ENCODE measurements around the gene ZDHHC4.

ZDHHC4 gene

DNA sequence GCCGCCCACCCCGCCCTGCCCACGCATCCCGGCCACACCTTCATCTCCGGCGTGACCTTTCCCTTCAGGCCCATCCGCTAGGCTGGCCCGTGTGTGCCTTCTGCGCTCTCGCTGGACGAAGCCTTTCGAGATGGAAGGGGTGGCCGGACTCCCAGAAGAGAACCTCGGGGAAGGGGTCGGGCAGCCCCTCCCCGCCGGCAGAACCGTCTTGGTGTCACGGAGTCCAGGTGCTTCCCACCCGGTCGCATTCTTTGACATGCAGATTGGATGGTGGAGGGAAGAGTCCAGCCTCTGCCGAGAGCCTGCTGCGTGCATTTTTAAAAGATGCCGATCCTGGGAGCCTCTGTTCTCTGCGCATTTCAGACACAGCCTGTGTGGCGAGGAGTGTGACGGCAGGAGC lies 30.8 kb downstream of the ZDHHC4 start:
- no peak for DNase-seq

DNA sequence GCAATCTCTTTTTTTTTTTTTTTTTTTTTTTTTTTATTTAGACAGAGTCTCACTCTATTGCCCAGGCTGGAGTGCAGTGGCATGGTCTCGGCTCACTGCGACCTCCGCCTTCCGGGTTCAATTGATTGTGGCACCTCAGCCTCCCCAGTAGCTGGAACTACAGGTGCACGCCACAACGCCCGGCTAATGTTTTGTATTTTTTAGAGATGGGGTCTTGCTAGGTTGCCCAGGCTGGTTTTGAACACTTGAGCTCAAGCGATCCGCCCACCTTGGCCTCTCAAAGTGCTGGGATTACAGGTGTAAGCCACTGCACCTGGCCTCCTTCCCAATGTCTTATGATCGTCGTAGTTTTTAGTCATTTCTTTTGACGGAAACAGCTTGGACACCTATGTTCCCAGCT lies 31.5 kb downstream of the ZDHHC4 start:
- DNase-seq, result no peak

DNA sequence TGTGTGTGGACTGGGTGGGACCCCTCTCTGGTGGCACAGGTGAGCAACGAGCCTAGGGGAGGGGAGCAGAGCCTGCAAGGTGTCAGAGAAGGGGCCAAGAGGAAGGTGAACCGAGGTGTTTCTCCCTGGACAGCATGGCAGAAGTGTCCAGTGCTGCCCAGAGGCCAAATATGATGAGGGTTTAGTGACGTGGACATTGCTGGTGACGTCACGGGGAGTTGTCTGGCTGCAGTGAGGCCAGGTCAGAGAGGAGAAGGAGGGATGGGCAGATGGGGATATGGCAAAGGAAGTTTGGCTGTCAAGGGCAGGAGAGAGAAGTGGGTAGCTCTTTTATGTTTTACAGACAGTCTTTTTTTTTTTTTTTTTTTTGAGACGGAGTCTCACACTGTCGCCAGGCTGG lies 35.6 kb downstream of the ZDHHC4 start:
- DNase-seq, result no peak

DNA sequence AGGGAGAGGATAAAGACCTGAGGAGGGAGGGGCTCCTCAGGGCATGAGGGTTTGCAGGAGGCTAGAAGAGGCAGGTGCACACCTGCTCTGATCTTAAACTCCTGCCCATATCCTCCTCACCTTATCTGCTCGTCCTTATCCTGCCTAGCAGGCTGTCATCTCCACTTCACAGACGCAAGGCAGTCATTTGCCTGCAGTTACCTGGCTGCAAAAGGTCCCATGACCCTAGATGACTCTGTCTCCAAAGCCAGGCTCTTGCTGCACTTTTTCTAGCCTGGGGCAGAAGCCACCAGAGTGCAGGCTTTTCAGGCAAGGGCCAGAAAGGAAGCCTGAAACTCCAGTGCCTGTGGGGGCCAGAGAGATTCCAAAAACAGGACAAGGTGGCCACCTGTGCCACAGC lies 36.5 kb downstream of the ZDHHC4 start:
- no peak for DNase-seq

DNA sequence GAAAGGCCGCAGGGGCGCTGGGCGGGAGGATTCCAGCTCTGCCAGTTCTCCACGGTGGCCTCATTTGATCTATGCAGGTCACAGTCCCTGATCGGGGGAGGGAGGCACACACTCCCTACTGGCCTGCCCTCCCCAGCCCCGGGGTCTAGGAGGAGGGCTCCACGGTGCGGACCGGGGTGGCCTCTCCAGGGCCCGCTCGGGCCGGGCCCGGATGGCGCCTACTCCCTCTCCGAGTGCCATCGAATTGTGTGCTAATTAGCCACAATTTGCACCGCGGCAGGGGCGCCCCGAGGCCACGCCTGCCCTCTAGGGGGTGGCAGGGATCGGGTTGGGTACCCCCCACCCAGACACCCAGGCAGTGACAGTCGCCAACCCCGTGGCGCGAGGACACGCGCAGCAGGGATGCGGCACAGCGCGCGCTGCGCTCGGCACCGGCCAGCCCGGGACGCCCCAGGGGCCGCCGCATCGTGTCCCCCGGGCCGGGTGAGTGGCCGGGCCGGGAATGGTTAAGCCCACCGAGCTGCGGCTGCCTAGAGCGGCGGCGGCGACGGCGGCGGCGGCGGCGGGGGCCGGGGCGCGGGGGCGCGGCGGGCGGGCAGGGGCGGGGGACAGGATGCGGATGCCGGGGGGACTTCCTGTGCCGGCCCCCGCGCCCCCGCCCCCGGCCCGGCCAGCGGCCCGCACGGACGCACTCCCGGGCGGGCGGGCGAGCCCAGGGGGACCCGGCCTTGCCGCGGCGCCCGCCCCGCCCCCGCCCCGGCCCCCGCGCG lies 37.9 kb downstream of the ZDHHC4 start, which contains the start of gene ZNF853:
Gene ZNF853, plus strand, starts transcription at position 658 of the 770 bp plus-strand sequence. CDS start 565 bp downstream, outside the sequence.
- no peak for DNase-seq

DNA sequence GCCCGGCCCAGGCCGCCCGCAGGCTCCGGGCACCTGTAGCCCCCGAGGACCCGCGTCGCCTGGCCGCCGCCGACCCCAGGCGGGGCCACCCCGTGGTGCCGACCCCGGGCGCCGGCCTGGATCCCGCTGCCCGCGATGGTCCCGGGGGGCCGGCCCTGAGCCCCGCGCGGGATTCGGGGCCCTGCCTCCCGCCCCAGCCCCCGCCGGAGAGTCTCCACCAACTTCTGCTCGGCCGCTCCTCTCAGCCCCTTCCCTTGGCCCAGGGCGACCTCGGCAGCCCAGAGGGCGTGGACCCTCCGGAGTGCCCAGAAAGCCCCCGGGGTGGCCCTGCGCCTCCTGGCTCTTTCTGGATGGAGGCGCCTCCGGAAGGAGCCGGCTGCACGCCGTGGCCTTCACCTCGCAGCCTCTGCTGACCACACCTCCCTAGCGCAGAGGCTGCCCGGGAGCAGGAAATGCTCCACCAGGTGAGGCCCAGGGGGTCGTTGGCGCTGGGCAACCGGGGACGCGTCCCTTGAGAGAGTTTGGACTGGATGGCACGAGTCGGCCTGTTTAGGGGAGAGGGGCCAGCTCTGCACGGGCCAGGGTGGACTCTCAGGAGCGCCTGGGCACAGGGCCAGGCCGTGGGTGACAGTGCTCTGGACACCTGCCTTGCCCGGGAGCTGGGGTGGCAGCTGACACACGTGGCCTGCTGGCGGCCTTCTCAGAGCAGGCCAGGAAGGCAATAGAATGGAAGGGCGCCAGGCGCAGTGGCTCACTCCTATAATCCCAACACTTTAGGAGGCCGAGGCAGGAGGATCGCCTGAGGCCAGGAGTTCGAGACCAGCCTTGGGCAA lies 38.7 kb downstream of the ZDHHC4 start:
- DNase-seq, result no peak

DNA sequence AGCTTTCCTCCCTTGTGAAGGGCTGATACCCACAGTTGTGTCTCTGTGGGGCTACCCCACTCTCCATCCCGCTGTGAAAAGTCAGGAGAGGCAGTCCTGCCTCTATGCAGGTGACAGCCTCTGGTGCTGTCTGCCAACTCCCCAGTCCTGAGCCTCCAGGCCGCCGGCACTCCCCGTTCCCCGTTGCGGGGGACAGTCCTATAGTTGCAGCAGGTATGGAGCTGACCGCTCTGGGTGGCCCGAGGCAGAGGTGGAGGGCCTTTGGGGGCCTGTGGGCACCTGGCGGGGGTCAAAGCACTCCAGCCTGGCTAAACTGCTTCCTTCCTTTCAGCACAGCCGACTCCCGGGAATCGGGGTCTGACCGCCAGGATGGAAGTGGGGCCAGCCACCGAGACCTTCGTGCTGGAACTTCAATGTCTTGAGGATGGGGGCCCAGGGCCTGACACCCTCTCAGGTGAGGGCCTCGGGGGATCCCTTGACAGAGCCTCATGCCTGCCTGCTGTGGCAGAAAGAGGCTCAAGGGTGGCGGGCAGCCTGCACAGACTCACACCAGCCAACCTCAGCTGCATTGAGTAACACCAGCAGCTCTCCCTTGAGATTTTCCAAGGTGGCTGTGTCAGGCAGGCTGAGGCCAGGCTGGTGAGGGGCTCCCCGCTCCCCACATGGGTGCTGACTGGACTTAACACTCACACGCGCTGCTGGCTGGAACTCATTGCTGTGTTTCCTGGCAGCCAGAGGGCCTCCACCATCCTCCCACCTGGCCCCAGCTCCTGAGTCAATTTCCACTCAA lies 39.8 kb downstream of the ZDHHC4 start:
- no peak for DNase-seq

DNA sequence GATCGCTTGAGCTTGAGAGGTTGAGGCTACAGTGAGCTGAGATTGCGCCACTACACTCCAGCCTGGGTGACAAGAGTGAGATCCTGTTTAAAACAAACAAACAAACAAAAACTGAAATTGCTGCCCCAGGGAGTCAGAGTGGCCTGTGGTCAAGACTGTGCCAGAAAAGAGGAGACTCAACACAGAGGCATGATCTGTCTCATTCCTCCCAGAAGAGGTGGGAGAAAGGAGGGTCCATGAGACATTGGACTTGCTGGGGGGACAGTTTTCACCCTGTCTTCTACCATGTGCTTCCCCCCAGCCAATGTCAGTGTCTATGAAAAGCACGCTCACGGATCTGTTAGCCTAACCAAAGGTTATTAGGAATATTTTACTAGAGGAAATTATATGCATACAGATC lies 41.4 kb downstream of the ZDHHC4 start:
- DNase-seq, result no peak

DNA sequence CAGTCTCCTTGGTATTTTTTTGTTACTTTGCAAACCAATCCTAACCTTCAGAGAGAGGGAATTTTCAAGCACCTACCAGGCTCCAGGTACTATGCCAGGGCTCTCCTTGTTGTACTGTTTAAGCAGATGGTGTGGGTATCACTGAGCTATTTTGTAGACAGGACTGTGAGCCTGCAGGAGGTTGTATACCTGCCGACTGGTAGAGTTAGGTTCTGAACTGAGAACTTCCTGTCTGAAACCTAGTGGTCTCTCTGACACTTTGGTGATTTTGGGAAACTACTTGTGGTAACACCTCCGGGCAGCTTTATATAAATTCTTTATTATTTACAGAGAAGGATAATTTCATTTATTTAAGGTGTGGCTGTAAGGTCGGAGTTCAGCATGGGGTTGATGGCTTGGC lies 42.7 kb downstream of the ZDHHC4 start:
- no peak for DNase-seq

DNA sequence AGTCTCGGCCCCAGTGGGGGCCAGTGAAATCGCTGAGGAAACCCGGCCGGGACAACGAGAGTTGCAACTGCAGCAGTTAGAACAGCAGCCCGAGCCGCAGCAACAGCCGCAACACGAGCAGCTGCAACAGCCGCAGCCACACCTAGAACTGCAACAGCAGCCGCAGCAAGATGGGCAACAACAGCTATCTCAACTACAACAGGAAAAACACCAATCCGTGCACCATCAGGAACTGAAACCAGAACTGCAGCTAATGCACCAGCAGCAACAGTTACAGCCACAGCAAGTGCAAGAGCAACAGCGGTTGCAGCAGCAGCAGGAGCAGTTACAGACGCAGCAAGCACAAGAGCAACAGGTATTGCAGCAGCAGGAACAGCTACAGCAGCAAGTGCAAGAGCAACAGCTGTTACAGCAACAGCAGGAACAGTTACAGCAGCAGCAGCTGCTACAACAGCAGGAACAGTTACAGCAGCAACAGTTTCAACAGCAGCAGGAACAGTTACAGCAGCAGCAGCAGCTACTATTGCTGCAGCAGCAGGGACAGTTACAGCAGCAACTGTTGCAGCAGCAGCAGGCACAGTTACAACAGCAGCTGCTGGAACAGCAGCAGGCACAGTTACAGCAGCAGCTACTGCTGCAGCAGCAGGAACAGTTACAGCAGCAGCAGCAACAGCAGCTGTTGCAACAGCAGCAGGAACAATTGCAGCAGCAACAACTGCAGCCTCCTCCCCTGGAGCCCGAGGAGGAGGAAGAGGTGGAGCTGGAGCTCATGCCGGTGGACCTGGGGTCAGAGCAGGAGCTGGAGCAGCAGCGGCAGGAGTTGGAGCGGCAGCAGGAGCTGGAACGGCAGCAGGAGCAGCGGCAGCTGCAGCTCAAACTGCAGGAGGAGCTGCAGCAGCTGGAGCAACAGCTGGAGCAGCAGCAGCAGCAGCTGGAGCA lies 44.2 kb downstream of the ZDHHC4 start:
- DNase-seq, result no peak

DNA sequence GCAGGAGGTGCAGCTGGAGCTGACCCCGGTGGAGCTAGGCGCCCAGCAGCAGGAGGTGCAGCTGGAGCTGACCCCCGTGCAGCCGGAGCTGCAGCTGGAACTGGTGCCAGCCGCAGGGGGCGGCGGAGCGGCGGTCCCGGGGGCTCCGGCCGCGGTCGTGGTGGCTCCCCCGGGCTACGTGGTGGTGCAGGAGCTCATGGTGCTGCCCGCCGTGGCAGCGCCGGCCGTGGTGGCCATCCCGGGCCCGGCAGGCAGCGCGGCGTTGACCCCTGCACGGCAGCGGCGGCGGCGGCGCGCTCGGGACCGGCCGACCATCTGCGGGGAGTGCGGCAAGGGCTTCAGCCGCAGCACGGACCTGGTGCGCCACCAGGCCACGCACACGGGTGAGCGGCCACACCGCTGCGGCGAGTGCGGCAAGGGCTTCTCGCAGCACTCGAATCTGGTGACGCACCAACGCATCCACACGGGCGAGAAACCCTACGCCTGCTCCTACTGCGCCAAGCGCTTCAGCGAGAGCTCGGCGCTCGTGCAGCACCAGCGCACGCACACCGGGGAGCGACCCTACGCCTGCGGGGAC lies 45.0 kb downstream of the ZDHHC4 start:
- no peak for DNase-seq

DNA sequence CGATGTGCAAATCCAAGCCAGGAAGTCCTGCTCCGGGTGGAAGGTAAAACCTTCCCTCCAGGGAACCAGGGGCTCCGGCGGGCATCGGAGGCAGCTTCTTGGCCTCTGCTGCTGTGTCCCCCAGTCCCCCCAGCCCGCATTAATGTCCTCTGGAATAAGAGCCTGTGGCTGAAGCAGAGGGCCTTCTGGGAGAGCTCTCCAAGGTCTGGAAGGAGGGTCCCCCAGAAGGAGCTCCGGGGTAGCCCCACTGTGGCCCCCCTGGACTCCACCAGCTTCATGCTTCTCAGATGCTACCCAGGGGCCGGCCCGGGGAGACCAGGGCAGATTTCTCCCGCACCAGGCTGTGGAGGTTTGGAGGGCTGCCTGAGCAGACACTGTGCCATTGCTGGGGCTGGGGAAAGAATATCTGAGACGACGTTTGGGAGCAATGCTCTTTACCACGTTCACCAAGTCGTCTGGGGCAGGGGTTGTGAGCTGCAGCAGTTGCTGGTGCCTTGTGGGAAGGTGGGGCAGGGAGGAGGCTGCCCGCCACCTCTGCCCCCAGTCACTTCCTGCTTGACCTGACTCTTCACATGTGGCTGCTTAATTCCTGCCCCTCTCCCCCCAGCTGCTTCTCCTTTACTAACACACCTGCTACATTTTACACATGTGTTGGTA lies 46.5 kb downstream of the ZDHHC4 start:
- DNase-seq, result no peak

DNA sequence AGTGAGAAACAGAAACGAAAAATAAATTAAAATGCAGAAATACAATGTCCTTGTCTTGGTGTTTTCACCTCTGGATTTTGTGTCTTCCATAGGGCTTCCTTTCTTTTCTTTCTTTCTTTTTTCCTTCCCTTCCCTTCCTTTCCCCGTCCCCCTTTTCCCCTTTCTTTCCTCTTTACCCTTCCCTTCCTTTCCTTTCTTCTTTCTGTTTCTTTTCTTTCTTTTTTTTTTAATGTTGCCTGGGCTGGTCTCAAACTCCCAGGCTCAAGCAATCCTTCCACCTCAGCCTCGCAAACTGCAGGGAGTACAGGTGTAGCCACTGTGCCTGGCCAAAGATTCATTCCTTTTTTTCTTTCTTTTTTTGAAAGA lies 47.0 kb downstream of the ZDHHC4 start:
- no peak for DNase-seq

DNA sequence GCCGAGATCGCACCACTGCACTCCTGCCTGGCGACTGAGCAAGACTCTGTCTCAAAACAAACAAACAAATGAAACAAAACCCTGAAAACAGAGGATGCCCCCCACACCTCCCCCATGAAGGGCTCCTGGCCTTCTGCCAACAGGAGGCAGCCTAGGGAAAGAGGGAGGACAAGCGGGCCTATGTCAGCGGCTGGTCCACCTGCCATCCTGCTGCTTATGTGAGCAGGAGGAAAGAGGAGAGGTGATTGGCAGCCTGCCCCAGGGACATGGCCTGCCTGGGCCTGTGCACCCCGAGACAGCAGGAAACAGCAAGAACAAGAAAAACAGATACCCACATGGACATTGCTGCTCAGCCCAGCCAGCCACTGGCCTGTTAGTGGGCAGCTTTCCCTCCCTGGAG lies 50.8 kb downstream of the ZDHHC4 start:
- no peak for DNase-seq

DNA sequence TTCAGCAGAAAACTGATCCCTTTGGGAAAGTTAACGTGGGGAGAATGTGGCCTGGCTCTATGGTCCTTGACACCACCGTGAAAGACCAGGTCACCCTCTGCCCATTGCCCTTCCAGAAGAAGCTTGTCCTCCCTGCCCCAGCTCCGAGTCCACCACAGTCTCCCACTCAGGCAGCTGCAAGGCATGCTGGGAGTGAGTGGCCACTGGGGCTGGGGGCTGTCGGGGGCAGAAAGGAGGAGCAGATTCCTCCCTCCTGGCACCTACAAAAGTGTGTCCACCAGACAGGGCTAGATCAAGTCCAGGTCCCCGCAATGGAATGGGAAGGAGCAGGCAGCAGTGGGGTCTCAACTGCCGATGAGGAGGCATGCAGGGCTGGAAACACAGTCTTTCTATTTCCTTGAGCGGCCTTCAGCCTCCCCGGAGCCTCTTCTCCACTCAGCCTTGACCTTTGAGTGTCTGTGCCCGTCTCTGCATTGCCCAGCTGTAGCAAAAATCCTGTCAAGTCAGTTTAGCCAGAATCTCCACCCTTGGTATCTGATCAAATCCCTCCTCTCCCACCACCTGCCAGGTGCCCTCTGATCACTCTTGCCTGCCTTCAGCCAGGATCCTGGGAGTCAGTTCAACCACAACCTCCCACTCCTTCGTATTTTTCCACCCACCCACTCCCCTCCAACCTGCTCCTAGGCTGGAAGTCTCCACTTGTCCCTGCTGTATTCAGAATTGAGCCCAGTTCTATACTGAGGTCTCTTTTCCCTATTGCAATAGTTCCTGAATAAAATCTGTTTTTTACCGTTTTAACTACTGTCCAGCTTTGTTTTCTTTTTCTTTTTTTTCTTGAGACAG lies 53.0 kb downstream of the ZDHHC4 start:
- no peak for DNase-seq

DNA sequence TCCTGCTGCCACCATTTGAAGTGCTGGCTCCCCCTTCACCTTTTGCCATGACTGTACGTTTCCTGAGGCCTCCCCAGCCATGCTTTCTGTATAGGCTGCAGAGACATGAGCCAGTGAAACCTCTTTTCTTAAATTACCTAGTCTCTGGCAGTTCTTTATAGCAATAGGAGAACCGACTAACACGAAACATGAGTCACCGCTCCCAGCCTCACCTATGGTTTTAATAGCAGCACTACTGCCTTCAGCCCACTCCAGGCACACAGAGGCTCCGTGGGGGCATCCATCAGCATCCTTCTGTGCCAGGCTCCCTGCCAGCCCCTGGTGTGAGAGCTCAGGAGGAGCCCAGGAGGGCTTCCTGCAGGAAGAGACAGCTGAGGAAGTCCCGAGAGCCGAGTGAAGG lies 54.4 kb downstream of the ZDHHC4 start:
- DNase-seq, result no peak

DNA sequence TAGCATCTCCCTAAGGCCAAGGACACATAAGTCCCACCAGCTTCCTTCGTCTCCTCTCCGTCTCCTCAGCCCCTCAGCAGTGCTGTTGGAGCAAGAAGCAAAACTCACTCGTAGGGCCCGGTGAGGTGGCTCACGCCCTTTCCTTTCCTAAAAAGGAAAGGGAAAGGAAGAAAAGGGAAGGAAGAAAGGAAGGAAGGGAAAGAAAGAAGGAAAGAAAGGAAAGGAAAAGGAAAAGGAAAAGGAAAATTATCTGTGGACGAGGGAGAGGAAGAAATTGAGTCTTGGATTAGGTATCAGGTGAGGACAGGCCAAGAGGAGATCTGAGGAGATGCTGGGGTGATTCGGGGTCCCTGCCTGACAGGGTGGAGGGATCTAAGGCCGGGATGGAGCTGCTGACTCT lies 56.8 kb downstream of the ZDHHC4 start:
- no peak for DNase-seq

DNA sequence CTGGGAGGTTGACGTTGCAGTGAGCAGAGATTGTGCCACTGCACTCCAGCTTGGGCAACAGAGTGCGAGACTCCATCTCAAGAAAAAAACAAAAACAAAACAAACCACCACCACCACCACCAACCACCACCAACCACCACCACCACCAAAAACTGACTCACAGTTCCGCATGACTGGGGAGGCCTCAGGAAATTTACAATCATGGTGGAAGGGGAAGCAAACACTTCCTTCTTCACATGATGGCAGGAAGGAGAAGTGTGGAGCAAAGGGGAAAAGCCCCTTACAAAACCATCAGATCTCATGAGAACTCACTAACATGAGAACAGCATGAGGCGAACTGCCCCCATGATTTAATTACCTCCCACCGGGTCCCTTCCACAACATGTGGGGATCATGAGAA lies 57.7 kb downstream of the ZDHHC4 start:
- DNase-seq, result peak in 1 of 2 donors; percentile 22

DNA sequence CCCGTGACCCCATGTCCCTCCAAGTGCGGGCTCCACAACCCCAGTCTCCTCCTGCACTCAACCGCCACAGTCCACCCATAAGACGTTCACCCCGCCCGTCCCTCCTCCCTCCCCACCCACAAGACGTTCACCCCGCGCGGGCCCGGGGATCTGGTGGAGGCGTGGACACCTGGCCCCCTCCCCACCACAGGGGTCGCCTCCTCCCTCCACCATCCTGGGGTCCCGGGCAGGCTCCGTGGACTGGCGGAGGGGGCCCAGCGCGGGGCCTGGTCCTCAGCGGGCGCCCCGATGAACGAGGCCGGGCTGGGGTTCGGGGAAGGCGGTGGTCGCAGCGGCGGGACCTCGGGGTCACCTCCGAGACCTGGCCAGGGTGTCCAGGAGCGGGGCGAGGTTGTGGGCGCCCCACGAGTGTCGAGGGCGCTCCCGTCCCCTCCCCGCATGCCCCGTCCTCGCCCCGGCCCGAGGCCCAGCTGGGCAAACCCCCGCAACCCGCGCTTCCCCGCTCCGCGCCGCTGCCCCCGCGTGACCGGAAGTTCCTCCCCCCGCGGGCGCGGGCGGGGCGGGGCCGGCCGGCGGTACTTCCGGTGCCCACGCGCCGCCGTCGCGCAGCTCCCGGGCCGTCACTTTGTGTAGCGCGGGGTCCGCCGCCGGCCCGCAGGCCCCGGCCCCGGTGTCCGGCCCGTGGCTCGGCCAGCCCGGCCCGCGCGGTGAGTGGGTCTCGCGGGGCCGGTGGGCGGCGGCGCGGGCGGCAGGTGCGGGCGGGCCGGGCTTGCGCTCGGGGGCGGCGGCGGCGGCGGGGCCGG lies 59.7 kb downstream of the ZDHHC4 start, which contains the start of gene ZNF316:
Gene ZNF316, plus strand, starts transcription at position 578 of the 803 bp plus-strand sequence. CDS start 5,092 bp downstream, outside the sequence.
- DNase-seq, result peak in 1 of 2 donors; percentile 18

Data from bone marrow (tissue), 2 donors.